HG03139 (cell line): ENCODE measurements around the gene DIABLO.
"Not testable (repeated sequence)": the region's sequence is repeated elsewhere in the genome, so short reads cannot be mapped to it uniquely, and the experiment has no call there.

Source experiments
- ATAC-seq: cut with Tn5 transposase; IDR thresholded peaks from one replicate; pipeline ENCODE4 v1.9.1; 2021; ENCODE audit not compliant: unreplicated experiment

Gene DIABLO

DNA sequence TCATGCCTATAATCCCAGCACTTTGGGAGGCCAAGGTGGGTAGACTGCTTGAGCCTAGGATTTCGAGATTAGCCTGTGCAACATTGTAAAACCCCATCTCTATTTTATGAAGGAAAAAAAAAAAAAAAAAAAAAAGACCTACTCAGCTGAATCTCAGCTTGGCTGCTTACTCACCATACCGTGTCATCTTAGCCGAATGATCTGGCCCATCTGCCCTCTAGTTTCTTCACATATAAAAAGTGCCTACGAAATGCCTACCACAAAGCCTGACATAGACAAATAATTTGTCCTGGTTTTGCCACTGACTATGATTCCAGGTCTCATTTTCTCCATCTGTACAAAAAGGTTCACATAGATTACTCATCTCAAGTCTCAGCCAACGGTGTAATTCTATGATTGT is 10.1 kb downstream of the DIABLO start:
- no peak for ATAC-seq

DNA sequence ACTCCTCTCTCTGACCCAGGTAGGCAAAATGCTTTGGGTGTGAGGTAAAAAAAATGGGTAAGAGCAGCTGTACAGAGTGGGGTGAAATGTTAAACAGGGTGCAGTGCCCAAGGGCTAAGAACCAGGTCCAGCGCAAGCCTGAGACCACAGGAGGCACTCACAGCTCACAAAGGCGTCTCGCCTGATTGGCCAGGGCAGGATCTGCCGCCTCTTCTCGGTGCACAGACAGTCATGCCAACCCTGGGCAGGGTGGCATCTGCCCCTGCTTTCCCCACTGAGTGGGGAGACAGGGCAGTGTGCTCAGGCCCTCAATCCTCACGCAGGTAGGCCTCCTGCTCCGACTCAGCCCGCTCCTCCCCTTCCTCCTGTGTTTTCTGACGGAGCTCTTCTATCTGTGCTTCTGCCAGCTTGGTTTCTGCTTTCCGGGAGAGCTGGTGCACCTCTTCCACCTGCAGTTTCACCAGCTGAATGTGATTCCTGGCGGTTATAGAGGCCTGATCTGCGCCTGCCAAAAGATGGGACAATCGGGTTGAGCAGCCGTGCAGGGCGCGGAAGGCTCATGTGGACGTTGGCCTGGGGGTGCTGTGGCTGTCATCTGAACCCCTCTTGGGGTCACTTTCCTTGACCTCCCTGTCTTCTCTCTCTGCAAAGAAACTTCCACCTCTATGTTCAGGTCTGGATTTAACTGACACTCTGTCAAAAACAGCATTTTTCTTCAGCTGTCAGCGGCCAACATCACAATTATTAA is 17.6 kb downstream of the DIABLO start:
- ATAC-seq, result no peak

DNA sequence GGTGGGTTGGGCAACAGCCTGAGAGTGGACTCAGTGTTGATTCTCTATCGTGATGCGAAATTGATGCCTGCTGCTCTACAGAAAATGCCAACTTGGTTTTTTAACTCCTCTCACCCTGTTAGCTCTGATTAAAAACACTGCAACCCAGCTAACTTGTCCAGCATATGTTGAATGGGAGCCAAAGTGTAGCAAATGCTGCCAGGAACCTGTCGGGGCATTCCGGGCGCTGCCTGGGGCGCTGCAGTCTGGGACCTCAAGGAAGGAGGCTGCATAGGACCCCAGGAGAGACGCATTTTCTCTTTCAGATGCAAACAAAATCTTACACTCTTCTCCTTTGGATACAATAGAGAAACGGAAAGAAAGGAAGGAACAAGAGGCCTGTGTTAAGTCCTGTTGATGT is 18.5 kb downstream of the DIABLO start:
- no peak for ATAC-seq

DNA sequence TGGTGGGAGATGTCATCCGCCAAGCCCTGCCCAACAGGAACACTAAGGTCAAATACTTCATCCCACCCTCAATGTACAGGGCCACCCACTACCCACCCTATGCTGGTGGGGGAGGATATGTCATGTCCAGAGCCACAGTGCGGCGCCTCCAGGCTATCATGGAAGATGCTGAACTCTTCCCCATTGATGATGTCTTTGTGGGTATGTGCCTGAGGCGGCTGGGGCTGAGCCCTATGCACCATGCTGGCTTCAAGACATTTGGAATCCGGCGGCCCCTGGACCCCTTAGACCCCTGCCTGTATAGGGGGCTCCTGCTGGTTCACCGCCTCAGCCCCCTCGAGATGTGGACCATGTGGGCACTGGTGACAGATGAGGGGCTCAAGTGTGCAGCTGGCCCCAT is 18.9 kb downstream of the DIABLO start:
- ATAC-seq, result no peak

DNA sequence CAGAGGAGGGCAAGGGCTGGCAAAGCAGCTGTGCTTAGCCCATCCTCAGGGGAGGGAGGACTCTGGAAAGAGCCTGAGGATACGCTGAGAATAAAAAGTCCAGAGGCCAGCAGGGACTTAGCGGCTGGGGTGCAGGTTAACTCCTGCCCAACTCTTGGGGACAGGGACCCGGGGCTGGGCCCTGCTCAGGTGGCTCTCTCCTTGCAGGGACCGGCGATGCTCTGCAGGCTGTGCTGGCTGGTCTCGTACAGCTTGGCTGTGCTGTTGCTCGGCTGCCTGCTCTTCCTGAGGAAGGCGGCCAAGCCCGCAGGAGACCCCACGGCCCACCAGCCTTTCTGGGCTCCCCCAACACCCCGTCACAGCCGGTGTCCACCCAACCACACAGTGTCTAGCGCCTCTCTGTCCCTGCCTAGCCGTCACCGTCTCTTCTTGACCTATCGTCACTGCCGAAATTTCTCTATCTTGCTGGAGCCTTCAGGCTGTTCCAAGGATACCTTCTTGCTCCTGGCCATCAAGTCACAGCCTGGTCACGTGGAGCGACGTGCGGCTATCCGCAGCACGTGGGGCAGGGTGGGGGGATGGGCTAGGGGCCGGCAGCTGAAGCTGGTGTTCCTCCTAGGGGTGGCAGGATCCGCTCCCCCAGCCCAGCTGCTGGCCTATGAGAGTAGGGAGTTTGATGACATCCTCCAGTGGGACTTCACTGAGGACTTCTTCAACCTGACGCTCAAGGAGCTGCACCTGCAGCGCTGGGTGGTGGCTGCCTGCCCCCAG is 19.6 kb downstream of the DIABLO start:
- no peak for ATAC-seq

DNA sequence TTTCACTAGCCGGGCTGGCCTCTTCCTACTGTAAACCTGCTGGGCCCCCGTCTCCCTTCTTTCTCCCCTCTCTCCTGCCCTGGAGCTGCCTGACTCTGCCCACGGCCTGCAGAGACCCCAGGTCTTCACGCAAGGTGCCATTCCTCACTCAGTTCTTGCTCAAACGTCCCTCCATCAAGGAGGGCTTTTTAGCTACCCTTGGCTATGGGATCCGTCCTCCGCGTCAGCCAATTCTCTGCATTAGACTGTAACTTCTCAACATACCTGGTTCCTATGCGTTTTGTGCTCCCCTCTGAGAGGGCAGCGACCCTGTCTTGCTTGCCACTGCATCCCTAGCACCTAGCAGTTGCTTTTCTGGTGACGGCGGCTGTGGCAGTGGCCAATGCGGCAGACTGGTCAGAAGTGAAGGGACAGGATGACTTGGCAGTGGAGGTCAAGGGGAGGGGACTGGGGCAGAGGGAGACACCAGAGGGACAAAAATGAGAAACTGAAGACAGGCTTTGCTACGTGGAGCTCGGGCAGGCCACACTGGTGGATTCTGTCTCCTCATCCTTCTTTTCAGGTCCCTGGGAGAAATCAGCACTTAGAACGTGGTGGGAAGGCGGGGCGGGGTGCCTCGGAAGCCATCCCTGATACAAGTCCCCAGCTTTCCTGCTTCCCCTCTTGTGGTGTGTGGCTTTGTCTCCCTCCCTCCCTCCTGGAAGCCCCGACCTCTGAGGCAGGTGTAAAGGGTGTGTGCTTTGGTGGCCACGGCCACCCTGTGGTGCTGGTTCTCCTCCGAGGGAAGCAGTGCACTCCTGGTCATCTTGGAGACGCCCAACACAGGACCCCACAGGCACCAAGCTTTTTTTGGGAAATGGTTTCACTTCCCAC is 20.6 kb downstream of the DIABLO start:
- no peak for ATAC-seq

DNA sequence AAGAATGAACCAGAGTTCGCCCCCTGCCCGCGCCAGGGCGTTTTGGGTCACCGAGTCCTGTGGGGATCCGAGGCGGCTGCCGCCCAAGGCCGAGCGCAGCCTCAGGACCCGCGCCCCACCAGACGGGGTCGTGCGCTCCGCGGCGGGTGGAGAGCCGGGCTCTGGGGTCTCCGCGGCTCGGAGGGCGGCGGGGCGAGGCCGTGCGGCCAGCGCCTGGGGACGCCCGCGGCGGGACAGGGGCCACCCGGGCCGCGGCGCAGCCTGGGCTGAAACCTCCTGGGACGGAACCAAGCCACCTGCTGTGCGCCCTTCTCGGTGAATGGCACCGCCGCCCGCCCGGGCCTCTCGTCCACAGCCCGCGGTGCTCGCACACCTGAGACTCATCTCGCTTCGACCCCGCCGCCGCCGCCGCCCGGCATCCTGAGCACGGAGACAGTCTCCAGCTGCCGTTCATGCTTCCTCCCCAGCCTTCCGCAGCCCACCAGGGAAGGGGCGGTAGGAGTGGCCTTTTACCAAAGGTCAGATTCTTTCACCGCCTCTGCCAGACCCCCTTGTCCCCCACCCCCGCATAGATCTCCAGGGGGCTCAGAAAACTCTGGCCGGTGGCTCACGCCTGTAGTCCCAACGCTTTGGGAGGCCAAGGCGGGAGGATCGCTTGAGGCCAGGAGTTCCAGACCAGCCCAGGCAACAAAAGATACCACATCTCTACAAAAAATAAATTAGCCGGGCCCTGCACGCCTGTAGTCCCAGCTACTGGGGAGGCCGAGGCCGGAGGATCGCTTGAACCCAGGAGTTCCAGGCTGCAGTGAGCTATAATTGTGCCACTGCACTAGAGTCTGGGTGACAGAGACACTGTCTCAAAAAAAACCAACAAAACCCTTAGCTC is 21.4 kb downstream of the DIABLO start:
- ATAC-seq, result no peak

DNA sequence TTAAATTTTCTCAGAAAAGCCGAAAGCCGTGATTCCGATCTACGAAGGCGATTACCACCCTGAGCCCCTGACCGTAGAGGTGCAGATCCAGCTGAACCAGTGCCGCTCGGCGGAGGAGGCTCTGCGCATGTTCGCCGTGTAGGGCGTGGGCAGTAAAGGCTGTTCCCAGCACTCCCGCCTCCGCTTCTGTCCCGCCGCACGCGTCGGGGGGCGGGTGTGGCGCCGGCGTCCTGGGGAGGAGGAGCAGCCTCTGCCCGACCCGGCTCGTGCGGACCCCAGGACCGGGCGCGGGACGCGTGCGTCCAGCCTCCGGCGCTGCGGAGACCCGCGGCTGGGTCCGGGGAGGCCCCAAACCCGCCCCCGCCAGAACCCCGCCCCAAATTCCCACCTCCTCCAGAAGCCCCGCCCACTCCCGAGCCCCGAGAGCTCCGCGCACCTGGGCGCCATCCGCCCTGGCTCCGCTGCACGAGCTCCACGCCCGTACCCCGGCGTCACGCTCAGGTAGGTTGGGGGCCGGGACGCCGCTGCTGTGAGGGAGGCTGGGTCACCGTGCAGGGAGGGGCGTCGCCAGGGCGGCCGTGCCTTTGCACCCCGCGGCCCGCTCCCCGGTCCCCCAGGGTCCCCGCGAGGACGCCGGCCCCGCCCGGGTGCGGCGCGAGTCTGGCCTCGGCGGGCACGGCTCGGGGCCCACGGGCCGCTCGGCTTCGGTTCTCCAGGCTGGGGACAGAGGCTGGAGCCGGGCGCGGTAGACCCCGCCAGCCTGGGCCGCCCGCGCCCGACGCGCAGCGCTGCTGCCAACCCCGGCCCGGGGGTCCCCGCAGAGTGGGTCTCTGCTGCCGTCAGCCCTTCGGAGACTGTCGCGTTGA is 22.3 kb downstream of the DIABLO start, which contains the start of gene B3GNT4:
B3GNT4 (plus strand) TSS at position 409 of the 866 bp plus-strand sequence. CDS start 910 bp downstream, outside the sequence.
- no peak for ATAC-seq

DNA sequence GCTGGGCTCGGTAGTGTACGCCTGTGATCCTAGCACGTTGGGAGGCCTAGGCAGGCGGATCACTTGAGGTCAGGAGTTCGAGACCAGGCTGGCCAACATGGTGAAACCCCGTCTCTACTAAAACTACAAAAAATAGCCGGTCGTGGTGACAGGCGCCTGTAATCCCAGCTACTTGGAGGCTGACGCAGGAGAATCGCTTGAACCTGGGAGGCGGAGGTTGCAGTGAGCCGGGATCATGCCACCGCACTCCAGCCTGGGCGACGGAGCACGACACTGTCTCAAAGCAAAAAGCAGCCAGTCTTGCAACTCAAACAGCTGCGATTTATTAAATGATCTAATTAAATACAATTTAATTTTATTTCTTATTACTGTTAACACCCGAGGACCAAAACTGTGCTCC is 23.0 kb downstream of the DIABLO start:
- not testable (repeated sequence) for ATAC-seq

DNA sequence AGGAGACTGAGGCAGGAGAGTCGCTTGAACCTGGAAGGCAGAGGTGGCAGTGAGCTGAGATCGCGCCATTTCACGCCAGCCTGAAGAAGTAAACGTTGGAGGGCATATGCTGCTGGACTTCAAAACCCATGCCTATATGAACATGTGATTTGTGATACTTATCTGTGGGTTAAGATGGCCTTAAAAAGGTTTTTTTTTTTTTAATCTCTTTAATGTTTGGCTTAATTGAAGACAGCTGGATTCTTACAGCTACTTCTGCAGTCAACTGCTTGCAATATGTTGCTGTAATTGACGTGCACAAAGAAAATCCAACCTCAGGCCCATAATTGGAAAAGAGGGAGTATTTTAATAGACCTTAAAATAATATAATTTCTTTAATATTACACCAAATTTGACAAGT is 23.8 kb downstream of the DIABLO start:
- no peak for ATAC-seq

DNA sequence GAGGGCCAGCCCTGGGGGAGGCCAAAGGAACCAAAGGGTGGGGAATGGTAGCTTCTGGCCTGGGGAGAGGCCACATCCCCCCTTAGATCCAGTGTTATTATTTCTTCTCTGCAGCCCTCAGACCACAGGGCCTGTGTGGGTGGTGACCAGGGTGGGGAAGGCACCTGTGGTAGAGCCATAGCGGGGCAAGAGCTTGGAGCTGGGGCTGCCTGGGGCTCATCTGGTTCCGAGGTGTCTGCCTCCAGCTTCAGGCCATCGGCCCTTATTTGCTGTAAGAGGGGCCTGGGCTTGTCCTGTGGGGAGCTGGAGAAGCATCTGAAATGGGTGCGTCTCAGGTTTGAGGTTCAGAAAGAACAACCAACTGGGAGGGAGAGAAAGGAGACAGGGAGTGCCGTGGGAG is 24.5 kb downstream of the DIABLO start:
- ATAC-seq, result no peak

DNA sequence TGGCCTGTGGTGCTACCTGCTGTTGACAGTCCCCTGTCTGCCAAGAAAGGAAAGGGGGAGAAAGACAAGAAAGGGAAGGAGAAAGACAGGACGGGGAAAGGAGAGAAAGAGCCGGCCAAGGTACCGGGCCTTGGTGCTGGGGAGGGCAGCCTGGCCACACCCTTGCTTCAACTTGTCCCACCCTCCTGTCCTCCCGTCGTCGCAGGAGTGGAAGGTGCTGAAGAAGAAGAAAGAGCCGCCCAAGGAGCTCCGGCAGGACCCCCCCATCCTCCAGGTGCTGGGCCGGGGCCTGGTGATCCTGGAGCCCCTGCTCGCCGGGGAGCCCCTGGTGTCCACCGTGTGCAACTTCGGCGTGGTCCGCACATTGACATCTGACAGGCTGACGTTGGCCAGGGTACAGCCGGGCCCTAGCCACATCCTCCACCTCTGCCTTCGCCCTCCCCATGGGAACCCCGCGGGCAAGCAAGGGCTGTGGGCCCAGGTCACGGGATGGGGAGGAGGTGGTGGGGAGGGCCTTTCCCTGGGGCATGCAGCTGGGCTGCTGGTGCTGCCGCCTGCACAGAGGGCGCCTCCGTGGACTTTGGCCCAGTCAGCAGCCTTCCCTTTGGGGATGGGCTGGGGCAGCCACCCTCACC is 25.2 kb downstream of the DIABLO start:
- ATAC-seq, result no peak

DNA sequence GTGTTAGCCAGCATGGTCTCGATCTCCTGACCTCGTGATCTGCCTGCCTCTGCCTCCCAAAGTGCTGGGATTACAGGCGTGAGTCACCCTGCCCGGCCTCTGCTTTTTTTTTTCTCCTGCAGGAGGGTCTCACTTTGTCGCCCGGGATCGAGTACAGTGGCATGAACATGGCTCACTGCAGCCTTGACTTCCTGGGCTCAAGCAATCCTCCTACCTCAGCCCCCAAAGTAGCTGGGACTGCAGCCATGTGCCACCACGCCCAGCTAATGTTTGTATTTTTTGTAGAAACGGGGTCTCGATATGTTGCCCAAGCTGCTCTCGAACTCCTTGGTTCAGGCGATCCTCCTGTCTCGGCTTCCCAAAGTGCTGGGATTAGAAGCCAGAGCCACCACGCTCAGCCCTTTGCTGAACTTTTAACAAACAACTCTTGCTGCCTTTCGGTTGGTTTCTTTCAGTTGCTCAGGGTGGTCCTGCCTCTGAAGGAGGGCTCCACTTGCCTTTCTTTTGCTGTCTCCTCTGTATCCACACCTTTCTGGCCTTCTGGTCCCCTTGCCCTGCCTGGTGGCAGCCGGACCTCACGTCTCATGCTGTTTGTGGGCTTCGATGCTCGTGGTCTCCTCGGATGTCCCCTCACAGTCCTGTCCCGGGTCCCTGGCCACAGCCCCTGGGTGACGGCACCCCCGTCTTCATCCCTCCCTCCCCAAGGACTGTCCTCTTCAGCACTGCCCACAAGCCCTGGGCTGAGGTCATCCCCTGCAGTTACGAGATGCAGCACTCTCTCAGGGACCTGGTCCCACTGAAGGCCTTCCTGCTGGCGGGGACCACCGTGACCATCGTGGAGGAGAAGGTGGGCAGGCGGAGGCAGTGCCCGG is 26.1 kb downstream of the DIABLO start:
- no peak for ATAC-seq

DNA sequence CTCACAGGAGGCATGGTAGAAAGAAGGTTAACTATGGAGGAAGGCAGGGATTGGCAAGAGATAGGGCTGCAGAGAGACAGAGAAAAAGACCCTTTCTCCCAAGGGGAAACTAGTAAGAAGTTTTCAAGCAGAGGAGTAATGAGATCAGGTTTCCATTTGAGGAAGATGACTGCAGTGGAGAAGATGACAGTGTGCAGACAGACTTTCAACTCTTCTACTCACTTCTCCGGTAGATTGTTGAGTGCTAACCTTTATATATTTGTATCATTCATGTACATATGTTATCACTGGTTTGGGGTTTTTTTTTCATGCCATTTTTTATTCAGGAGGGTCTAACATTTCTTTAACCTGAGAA is 28.3 kb downstream of the DIABLO start:
- ATAC-seq, result no peak

DNA sequence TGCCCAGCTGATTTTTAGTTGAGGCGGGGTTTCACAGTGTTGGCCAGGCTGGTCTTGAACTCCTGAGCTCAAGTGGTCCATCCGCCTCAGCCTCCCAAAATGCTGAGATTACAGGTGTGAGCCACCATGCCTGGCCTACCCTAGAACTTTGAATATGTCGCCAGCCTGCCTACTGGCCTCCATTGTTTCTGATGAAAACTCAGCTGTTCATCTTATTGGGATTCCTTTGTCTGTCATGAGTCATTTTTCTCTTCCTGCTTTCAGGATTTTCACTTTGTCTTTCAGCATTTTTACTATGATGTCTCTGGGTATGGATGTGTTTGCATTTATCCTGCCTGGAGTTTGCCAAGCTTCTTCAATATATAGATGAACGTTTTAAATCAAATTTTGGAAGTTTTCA is 30.4 kb downstream of the DIABLO start:
- ATAC-seq, result no peak

DNA sequence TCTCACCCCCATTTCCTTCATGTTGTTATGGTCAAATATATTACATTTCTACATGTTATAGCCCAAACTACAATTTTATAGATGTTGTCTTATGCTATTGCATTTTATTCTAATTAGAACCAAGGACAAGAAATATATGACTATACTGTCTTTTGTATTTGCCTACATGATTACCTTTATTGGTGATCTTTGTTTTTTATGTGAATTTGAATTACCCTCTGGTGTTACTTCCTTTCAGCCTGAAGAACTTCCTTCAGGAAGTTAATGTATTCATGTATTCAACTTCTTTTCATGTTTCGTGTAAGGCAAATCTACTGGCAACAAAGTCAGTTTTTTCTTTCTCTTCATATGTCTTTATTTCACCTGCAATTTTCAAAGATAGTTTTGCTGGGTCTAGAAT is 31.0 kb downstream of the DIABLO start:
- no peak for ATAC-seq

DNA sequence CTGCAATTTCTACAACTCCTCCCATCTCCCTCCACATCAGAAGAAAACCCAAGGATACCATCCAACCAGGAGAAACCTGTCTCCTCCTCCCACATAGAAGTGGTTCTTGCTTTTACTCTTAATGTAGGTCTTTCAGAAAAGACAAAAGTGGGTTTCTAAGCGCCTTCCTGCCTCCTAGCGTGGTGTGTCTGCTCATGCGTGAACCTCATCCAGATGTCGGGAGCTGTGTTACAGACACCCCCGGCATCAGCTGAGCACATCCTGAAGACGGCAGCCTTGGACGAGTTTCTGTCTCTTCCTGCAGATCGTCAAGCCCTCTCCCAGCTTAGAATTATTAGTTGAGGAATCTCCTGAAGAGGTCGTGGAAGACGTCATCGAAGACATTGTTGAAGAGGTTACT is 33.4 kb downstream of the DIABLO start:
- ATAC-seq, result no peak
